Upper lobe of left lung (tissue), 4 donors: ENCODE measurements around the gene CGB5.

Source experiments
- CTCF ChIP-seq, 6 experiments: fragments of 450-650 bp in 4 of 6; fragments of 200-600 bp in 2 of 6; sonication (generic) in 2 of 6; IDR thresholded peaks; one replicate each; pipeline ENCODE4 v1.5.1; 2016 to 2019; ENCODE audit warnings: antibody characterized with exemption in 6 of 6
- POLR2A ChIP-seq, 4 donors: fragments of 450-650 bp; IDR thresholded peaks; one replicate each; pipeline ENCODE4 v1.5.1; 2016 to 2017; ENCODE audit warnings: antibody characterized with exemption in 4 of 4, mild to moderate bottlenecking in 2 of 4

DNA sequence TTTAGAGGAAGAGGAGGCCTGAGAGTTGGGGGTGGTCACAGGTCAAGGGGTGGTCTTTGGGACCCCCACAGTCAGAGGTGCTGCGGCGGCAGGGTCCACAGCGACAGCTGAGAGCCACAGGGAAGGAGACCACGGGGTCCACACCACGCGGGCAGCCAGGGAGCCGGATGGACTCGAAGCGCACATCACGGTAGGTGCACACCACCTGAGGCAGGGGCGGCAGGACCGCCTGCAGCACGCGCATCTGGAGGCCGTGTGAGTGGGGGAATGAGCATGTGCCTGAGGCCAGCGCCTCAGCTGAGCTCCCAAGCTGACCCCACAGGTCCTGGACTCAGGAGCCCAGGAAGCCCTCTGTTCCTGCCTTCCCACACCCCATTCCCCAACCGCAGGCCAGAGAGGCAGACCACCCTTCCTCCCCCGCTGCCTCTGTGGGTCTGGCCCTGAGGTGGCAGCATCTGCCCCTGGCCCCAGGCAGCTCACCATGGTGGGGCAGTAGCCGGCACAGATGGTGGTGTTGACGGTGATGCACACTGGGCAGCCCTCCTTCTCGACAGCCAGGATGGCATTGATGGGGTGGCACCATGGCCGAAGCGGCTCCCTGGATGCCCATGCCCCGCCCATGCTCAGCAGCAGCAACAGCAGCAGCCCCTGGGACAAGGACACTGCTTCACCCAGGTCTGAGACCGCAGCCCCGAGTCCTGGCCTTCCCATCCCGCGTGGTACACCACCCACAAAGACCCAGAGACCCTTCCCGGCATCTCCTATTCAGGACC is 27.4 kb upstream of the CGB5 start:
- TF ChIP-seq POLR2A (IDR thresholded peaks at IDR 0.05) (no peak), CTCF (IDR thresholded peaks at IDR 0.05) (no peak)
